T-helper 17 cell (primary cell): Measurements from ENCODE around the gene TTLL1. TPM values are rescaled to one million over a fixed set of nuclear protein-coding genes. Genes with fewer than 3 reads are reported as not detected.

Experiments
- ATAC-seq: fragments of 150-1000 bp; cut with Tn5 transposase; 2 replicates; pipeline ENCODE4 v1.10.0; 2021; ENCODE audit warnings: mild to moderate bottlenecking, moderate library complexity
- DNase-seq, 3 donors: peaks; one replicate each; pipeline versions ENCODE4 v3.0.0 to v3.0.0-alpha.2; 2020 to 2021
- H3K9me3 ChIP-seq: one replicate; pipeline ENCODE4 v1.7.0; 2013; ENCODE audit warnings: low read length, mild to moderate bottlenecking; ENCODE audit not compliant: control insufficient read depth, poor library complexity, severe bottlenecking
- H3K27ac Mint-ChIP-seq: one replicate; pipeline ENCODE4 v1.8.0; 2022; ENCODE audit warnings: mild to moderate bottlenecking, moderate library complexity, mixed read lengths
- H3K27me3 Mint-ChIP-seq: one replicate; pipeline ENCODE4 v1.8.0; 2022; ENCODE audit warnings: mixed read lengths
- H3K36me3 Mint-ChIP-seq: one replicate; pipeline ENCODE4 v1.8.0; 2022; ENCODE audit warnings: low read depth, mixed read lengths
- H3K4me1 Mint-ChIP-seq: one replicate; pipeline ENCODE4 v1.8.0; 2022; ENCODE audit warnings: mild to moderate bottlenecking, mixed read lengths
- H3K4me3 Mint-ChIP-seq: one replicate; pipeline ENCODE4 v1.8.0; 2022; ENCODE audit warnings: mild to moderate bottlenecking, moderate library complexity, mixed read lengths
- total RNA-seq, 4 donors: library from RNA in 2 of 4; stranded (reverse) in 2 of 4; gene quantifications; one replicate each; pipeline ENCODE4 v1.2.3 and lab custom pipeline; 2022 to 2026

Gene TTLL1
- total RNA-seq (1 to 10 TPM; 3.3 to 5.9 TPM), total RNA-seq (lab: John Stamatoyannopoulos, UW) (5.1 to 7.5 reads per million in 2 donors)

- Mint-ChIP-seq H3K27ac (peak within 1 kb of the TSS; percentile 81), H3K4me1 (peaks cover 16% of the 10 kb centered on the region), H3K4me3 (peak within 1 kb of the TSS; percentile 97), H3K27me3 (no peaks in the 10 kb centered on the region), H3K36me3 (peaks cover 3% of the 10 kb centered on the region)
- peak; percentile 82 to 83 (median 83) for DNase-seq
- no peaks in the 10 kb centered on the region for H3K9me3 ChIP-seq
- peak; percentile 96 for ATAC-seq
These were observed at the start of gene TTLL1 for GRCh38 chr22:43088984-43089717. TSS of gene TTLL1 (minus strand) at chr22:43089391. CDS start at chr22:43075586, 13,805 bp downstream.

GRCh38 chr22:43136801-43137200 lies 47.6 kb upstream of the TTLL1 start:
- H3K36me3 Mint-ChIP-seq: peaks cover 2% of the 10 kb centered on the region
- peaks cover 7% of the 10 kb centered on the region for H3K4me1 Mint-ChIP-seq
- DNase-seq (no peak), ATAC-seq (no peak)
- H3K27me3 Mint-ChIP-seq: no peaks in the 10 kb centered on the region
- H3K4me3 Mint-ChIP-seq: no peak overlapping the region
- H3K9me3 ChIP-seq: no peaks in the 10 kb centered on the region
- no peak overlapping the region for H3K27ac Mint-ChIP-seq

GRCh38 chr22:43136255-43136654 lies 47.1 kb upstream of the TTLL1 start:
- Mint-ChIP-seq H3K27ac (peak overlapping the region; percentile 43), H3K4me1 (peaks cover 6% of the 10 kb centered on the region), H3K36me3 (peaks cover 2% of the 10 kb centered on the region), H3K4me3 (no peak overlapping the region), H3K27me3 (no peaks in the 10 kb centered on the region)
- ATAC-seq: peak; percentile 76
- H3K9me3 ChIP-seq: no peaks in the 10 kb centered on the region
- peak; percentile 18 to 36 (median 31) for DNase-seq

- DNase-seq (no peak), ATAC-seq (no peak)
- Mint-ChIP-seq H3K27me3 (no peaks in the 10 kb centered on the region), H3K4me1 (peaks cover 3% of the 10 kb centered on the region), H3K27ac (peak overlapping the region; percentile 43), H3K36me3 (peaks cover 2% of the 10 kb centered on the region), H3K4me3 (no peak overlapping the region)
- no peaks in the 10 kb centered on the region for H3K9me3 ChIP-seq
These were observed 46.4 kb upstream of the TTLL1 start for GRCh38 chr22:43135565-43135964.

GRCh38 chr22:43134553-43134952 lies 45.4 kb upstream of the TTLL1 start:
- DNase-seq (no peak), ATAC-seq (no peak)
- H3K9me3 ChIP-seq: no peaks in the 10 kb centered on the region
- peaks cover 2% of the 10 kb centered on the region for H3K36me3 Mint-ChIP-seq
- no peak overlapping the region for H3K27ac Mint-ChIP-seq
- no peaks in the 10 kb centered on the region for H3K27me3 Mint-ChIP-seq
- H3K4me3 Mint-ChIP-seq: no peak overlapping the region
- peaks cover 3% of the 10 kb centered on the region for H3K4me1 Mint-ChIP-seq

- no peaks in the 10 kb centered on the region for H3K9me3 ChIP-seq
- DNase-seq (no peak), ATAC-seq (no peak)
- H3K27me3 Mint-ChIP-seq: no peaks in the 10 kb centered on the region
- no peak overlapping the region for H3K27ac Mint-ChIP-seq
- H3K4me1 Mint-ChIP-seq: no peaks in the 10 kb centered on the region
- no peaks in the 10 kb centered on the region for H3K36me3 Mint-ChIP-seq
- no peak overlapping the region for H3K4me3 Mint-ChIP-seq
These were observed 44.2 kb upstream of the TTLL1 start for GRCh38 chr22:43133401-43133800.

- no peaks in the 10 kb centered on the region for H3K36me3 Mint-ChIP-seq
- no peak overlapping the region for H3K4me3 Mint-ChIP-seq
- DNase-seq (no peak), ATAC-seq (no peak)
- no peaks in the 10 kb centered on the region for H3K9me3 ChIP-seq
- no peaks in the 10 kb centered on the region for H3K27me3 Mint-ChIP-seq
- H3K4me1 Mint-ChIP-seq: peaks cover 3% of the 10 kb centered on the region
- no peak overlapping the region for H3K27ac Mint-ChIP-seq
These were observed 42.7 kb upstream of the TTLL1 start for GRCh38 chr22:43131773-43132501.

- H3K27ac Mint-ChIP-seq: no peak overlapping the region
- DNase-seq: no peak
- H3K4me3 Mint-ChIP-seq: no peak overlapping the region
- H3K36me3 Mint-ChIP-seq: no peaks in the 10 kb centered on the region
- H3K4me1 Mint-ChIP-seq: peaks cover 3% of the 10 kb centered on the region
- no peaks in the 10 kb centered on the region for H3K9me3 ChIP-seq
- H3K27me3 Mint-ChIP-seq: no peaks in the 10 kb centered on the region
- ATAC-seq: no peak
These were observed 40.5 kb upstream of the TTLL1 start for GRCh38 chr22:43129426-43130425.

- Mint-ChIP-seq H3K27ac (no peak overlapping the region), H3K4me3 (no peak overlapping the region), H3K4me1 (peaks cover 3% of the 10 kb centered on the region), H3K36me3 (no peaks in the 10 kb centered on the region), H3K27me3 (no peaks in the 10 kb centered on the region)
- ATAC-seq (peak; percentile 40), DNase-seq (no peak)
- H3K9me3 ChIP-seq: no peaks in the 10 kb centered on the region
These were observed 39.8 kb upstream of the TTLL1 start for GRCh38 chr22:43128928-43129424.

- Mint-ChIP-seq H3K4me3 (no peak overlapping the region), H3K27ac (no peak overlapping the region), H3K4me1 (peaks cover 3% of the 10 kb centered on the region), H3K27me3 (no peaks in the 10 kb centered on the region), H3K36me3 (no peaks in the 10 kb centered on the region)
- DNase-seq (no peak), ATAC-seq (no peak)
- H3K9me3 ChIP-seq: no peaks in the 10 kb centered on the region
These were observed 38.9 kb upstream of the TTLL1 start for GRCh38 chr22:43128116-43128515.

- Mint-ChIP-seq H3K27me3 (no peaks in the 10 kb centered on the region), H3K4me1 (peaks cover 3% of the 10 kb centered on the region), H3K4me3 (no peak overlapping the region), H3K27ac (no peak overlapping the region), H3K36me3 (no peaks in the 10 kb centered on the region)
- no peak for DNase-seq
- no peak for ATAC-seq
- H3K9me3 ChIP-seq: no peaks in the 10 kb centered on the region
These were observed 38.1 kb upstream of the TTLL1 start for GRCh38 chr22:43127166-43127908.

- ATAC-seq: no peak
- Mint-ChIP-seq H3K4me3 (no peak overlapping the region), H3K27me3 (no peaks in the 10 kb centered on the region), H3K27ac (no peak overlapping the region), H3K36me3 (no peaks in the 10 kb centered on the region), H3K4me1 (peaks cover 3% of the 10 kb centered on the region)
- no peak for DNase-seq
- H3K9me3 ChIP-seq: no peaks in the 10 kb centered on the region
These were observed 37.4 kb upstream of the TTLL1 start for GRCh38 chr22:43126501-43127165.
